ENCODE measurements around the gene SLC3A2. TPM values are rescaled to one million over a fixed set of nuclear protein-coding genes. Genes with fewer than 3 reads are reported as not detected.

SLC3A2 gene
- total and polyA plus RNA-seq, 2 of the 13 experiments (the other 11 are each of a cell fraction or from before 2014, with no cell fraction given) = 213 to 226 TPM

DNA sequence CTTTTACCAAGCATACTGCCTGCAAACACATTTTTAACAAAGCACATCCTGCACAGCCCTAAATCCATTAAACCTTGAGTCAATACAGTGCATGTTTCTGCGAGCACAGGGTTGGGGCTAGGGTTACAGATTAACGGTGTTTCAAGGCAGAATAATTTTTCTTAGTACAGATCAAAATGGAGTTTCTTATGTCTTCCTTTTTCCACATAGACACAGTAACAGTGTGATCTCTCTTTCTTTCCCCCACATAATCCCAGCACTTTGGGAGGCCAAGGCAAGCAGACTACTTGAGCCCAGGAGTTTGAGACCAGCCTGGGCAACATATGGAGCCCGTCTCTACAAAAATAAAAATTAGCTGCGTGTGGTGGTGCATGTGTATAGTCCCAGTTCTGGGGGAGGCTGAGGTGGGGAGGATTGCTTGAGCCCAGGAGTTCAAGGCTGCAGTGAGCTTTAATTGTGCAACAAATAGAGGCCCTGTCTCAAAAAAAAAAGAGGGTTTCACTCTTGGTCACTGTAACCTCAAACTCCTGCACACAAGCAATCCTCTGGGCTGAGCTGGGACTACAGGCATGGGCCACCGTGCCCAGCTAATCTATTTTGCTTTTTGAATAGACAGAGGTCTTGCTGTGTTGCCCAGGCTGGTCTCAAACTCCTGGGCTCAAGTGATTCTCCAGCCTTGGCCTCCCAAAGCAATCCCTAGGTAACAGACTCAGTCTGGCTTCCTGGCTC, 19.7 kb upstream of the SLC3A2 start (continued):
- TF ChIP-seq, protein P1, sequence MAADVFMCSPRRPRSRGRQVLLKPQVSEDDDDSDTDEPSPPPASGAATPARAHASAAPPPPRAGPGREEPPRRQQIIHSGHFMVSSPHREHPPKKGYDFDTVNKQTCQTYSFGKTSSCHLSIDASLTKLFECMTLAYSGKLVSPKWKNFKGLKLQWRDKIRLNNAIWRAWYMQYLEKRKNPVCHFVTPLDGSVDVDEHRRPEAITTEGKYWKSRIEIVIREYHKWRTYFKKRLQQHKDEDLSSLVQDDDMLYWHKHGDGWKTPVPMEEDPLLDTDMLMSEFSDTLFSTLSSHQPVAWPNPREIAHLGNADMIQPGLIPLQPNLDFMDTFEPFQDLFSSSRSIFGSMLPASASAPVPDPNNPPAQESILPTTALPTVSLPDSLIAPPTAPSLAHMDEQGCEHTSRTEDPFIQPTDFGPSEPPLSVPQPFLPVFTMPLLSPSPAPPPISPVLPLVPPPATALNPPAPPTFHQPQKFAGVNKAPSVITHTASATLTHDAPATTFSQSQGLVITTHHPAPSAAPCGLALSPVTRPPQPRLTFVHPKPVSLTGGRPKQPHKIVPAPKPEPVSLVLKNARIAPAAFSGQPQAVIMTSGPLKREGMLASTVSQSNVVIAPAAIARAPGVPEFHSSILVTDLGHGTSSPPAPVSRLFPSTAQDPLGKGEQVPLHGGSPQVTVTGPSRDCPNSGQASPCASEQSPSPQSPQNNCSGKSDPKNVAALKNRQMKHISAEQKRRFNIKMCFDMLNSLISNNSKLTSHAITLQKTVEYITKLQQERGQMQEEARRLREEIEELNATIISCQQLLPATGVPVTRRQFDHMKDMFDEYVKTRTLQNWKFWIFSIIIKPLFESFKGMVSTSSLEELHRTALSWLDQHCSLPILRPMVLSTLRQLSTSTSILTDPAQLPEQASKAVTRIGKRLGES (CRISPR knock-in tag; IDR thresholded peaks at IDR 0.05; ENCODE audit: borderline replicate concordance) = 0 out of 2 replicates have a peak, but pooled peaks have one; percentile 22
- TF ChIP-seq ZNF362 (CRISPR knock-in tag; IDR thresholded peaks at IDR 0.05; ENCODE audit: borderline replicate concordance) (peak; percentile 72; the same call in 1 of the 2 replicates), PAXIP1 (CRISPR knock-in tag; conservative IDR thresholded peaks at IDR 0.05) (peak; percentile 42; the same call in 1 of the 2 replicates), PREB (CRISPR knock-in tag; IDR thresholded peaks at IDR 0.05) (no peak), STAT6 (CRISPR knock-in tag; IDR thresholded peaks at IDR 0.05; ENCODE audit: borderline replicate concordance) (no peak), RCOR2 (CRISPR knock-in tag; IDR thresholded peaks at IDR 0.05) (no peak), CEBPB (IDR thresholded peaks at IDR 0.05; ENCODE audit: borderline replicate concordance, low read depth, low read length) (peak; percentile 57; the same call in 1 of the 2 replicates), NR2F2 (IDR thresholded peaks at IDR 0.05; ENCODE audit: borderline replicate concordance, low read depth) (no peak), THRA (CRISPR knock-in tag; IDR thresholded peaks at IDR 0.05; ENCODE audit: borderline replicate concordance) (no peak), KDM2A (CRISPR knock-in tag; IDR thresholded peaks at IDR 0.05; ENCODE audit: borderline replicate concordance, low read depth) (no peak), RXRB (CRISPR knock-in tag; IDR thresholded peaks at IDR 0.05; ENCODE audit: borderline replicate concordance) (0 out of 2 replicates have a peak, but pooled peaks have one; percentile 11)
